BLaER1 (cell line): ENCODE results near the gene DAGLA.

Experiments used
- H3K27ac ChIP-seq: shearing (Covaris generic); formaldehyde crosslinking; 2 replicates; pipeline ENCODE4 v1.8.1; 2022
- H3K27me3 ChIP-seq: shearing (Covaris generic); formaldehyde crosslinking; 2 replicates; pipeline ENCODE4 v1.8.1; 2022
- H3K36me3 ChIP-seq: shearing (Covaris generic); formaldehyde crosslinking; 2 replicates; pipeline ENCODE4 v1.8.1; 2022
- H3K4me1 ChIP-seq: shearing (Covaris generic); formaldehyde crosslinking; 2 replicates; pipeline ENCODE4 v1.8.1; 2022
- H3K4me2 ChIP-seq: shearing (Covaris generic); formaldehyde crosslinking; 2 replicates; pipeline ENCODE4 v1.8.1; 2022
- H3K4me3 ChIP-seq: shearing (Covaris generic); formaldehyde crosslinking; 2 replicates; pipeline ENCODE4 v1.8.1; 2022
- H3K9ac ChIP-seq: shearing (Covaris generic); formaldehyde crosslinking; 2 replicates; pipeline ENCODE4 v1.8.1; 2022
- H3K9me3 ChIP-seq: shearing (Covaris generic); formaldehyde crosslinking; 2 replicates; pipeline ENCODE4 v1.8.1; 2022
- H4K20me1 ChIP-seq: shearing (Covaris generic); formaldehyde crosslinking; 2 replicates; pipeline ENCODE4 v1.8.1; 2022
- Cebpa-rat ChIP-seq: shearing (Covaris generic); IDR thresholded peaks from 2 replicates; pipeline ENCODE4 v1.8.1; 2022

Gene DAGLA

GRCh38 chr11:61731952-61732675 is 51.9 kb downstream of the DAGLA start:
- Histone ChIP-seq H3K4me1 (peaks cover 17% of the 10 kb centered on the region), H3K4me2 (no peak overlapping the region), H3K9ac (no peak overlapping the region), H4K20me1 (no peaks in the 10 kb centered on the region), H3K9me3 (no peaks in the 10 kb centered on the region), H3K4me3 (no peak overlapping the region), H3K27me3 (no peaks in the 10 kb centered on the region), H3K27ac (no peak overlapping the region), H3K36me3 (no peaks in the 10 kb centered on the region)
- no peak for TF ChIP-seq Cebpa-rat

- Histone ChIP-seq H3K27me3 (no peaks in the 10 kb centered on the region), H3K4me3 (no peak overlapping the region), H4K20me1 (no peaks in the 10 kb centered on the region), H3K36me3 (no peaks in the 10 kb centered on the region), H3K4me2 (no peak overlapping the region), H3K9me3 (no peaks in the 10 kb centered on the region), H3K9ac (no peak overlapping the region), H3K4me1 (peaks cover 17% of the 10 kb centered on the region), H3K27ac (no peak overlapping the region)
- TF ChIP-seq Cebpa-rat, result no peak
Observed at GRCh38 chr11:61732705-61733104, 52.5 kb downstream of the DAGLA start.

- H3K4me2 ChIP-seq, result no peak overlapping the region
Observed at GRCh38 chr11:61733120-61733978, 53.2 kb downstream of the DAGLA start.

GRCh38 chr11:61734767-61735166 is 54.6 kb downstream of the DAGLA start:
- no peak overlapping the region for H3K27ac ChIP-seq
- no peaks in the 10 kb centered on the region for H3K9me3 ChIP-seq
- H3K36me3 ChIP-seq, result no peaks in the 10 kb centered on the region
- H3K4me1 ChIP-seq, result peaks cover 2% of the 10 kb centered on the region; the same call in 1 of the 2 replicates
- no peaks in the 10 kb centered on the region for H4K20me1 ChIP-seq
- H3K9ac ChIP-seq, result no peak overlapping the region
- no peak overlapping the region for H3K4me2 ChIP-seq
- no peak for TF ChIP-seq Cebpa-rat
- no peak overlapping the region for H3K4me3 ChIP-seq
- H3K27me3 ChIP-seq, result no peaks in the 10 kb centered on the region

More at GRCh38 chr11:61733120-61733978, 53.2 kb downstream of the DAGLA start:
- Histone ChIP-seq H3K36me3 (no peaks in the 10 kb centered on the region), H4K20me1 (no peaks in the 10 kb centered on the region), H3K4me1 (peaks cover 10% of the 10 kb centered on the region), H3K9ac (0 out of 2 replicates have a peak overlapping the region, but pooled peaks have one; percentile 15), H3K27me3 (no peaks in the 10 kb centered on the region), H3K9me3 (no peaks in the 10 kb centered on the region), H3K4me3 (no peak overlapping the region), H3K27ac (no peak overlapping the region)
- TF ChIP-seq Cebpa-rat, result no peak

GRCh38 chr11:61735391-61735790 is 55.2 kb downstream of the DAGLA start:
- Histone ChIP-seq H3K4me2 (no peak overlapping the region), H3K27me3 (no peaks in the 10 kb centered on the region), H3K4me3 (no peak overlapping the region), H3K9me3 (no peaks in the 10 kb centered on the region), H4K20me1 (no peaks in the 10 kb centered on the region), H3K36me3 (no peaks in the 10 kb centered on the region), H3K9ac (no peak overlapping the region), H3K27ac (no peak overlapping the region), H3K4me1 (peaks cover 8% of the 10 kb centered on the region; the same call in 1 of the 2 replicates)
- no peak for TF ChIP-seq Cebpa-rat

GRCh38 chr11:61736310-61736709 is 56.1 kb downstream of the DAGLA start:
- no peak overlapping the region for H3K27ac ChIP-seq
- no peak for TF ChIP-seq Cebpa-rat
- no peak overlapping the region for H3K9ac ChIP-seq
- peaks cover 8% of the 10 kb centered on the region; the same call in 1 of the 2 replicates for H3K4me1 ChIP-seq
- no peaks in the 10 kb centered on the region for H3K36me3 ChIP-seq
- H3K27me3 ChIP-seq, result no peaks in the 10 kb centered on the region
- H3K4me3 ChIP-seq, result no peak overlapping the region
- no peaks in the 10 kb centered on the region for H3K9me3 ChIP-seq
- no peaks in the 10 kb centered on the region for H4K20me1 ChIP-seq
- H3K4me2 ChIP-seq, result no peak overlapping the region

GRCh38 chr11:61737131-61737530 is 56.9 kb downstream of the DAGLA start:
- no peak for TF ChIP-seq Cebpa-rat
- H3K36me3 ChIP-seq, result no peaks in the 10 kb centered on the region

GRCh38 chr11:61737636-61738386 is 57.6 kb downstream of the DAGLA start:
- H3K9ac ChIP-seq, result no peak overlapping the region
- H3K9me3 ChIP-seq, result no peaks in the 10 kb centered on the region
- no peak overlapping the region for H3K4me3 ChIP-seq
- H3K4me1 ChIP-seq, result peaks cover 14% of the 10 kb centered on the region
- no peak for TF ChIP-seq Cebpa-rat
- H3K27ac ChIP-seq, result no peak overlapping the region
- H4K20me1 ChIP-seq, result no peaks in the 10 kb centered on the region
- no peaks in the 10 kb centered on the region for H3K36me3 ChIP-seq
- H3K4me2 ChIP-seq, result no peak overlapping the region
- H3K27me3 ChIP-seq, result no peaks in the 10 kb centered on the region

More at GRCh38 chr11:61737131-61737530, 56.9 kb downstream of the DAGLA start:
- no peaks in the 10 kb centered on the region for H3K27me3 ChIP-seq
- peaks cover 10% of the 10 kb centered on the region for H3K4me1 ChIP-seq
- no peak overlapping the region for H3K4me2 ChIP-seq
- H3K9me3 ChIP-seq, result no peaks in the 10 kb centered on the region
- no peak overlapping the region for H3K9ac ChIP-seq
- no peak overlapping the region for H3K27ac ChIP-seq
- no peak overlapping the region for H3K4me3 ChIP-seq
- H4K20me1 ChIP-seq, result no peaks in the 10 kb centered on the region

- Histone ChIP-seq H3K27me3 (no peaks in the 10 kb centered on the region), H3K9ac (no peak overlapping the region), H3K4me1 (peaks cover 14% of the 10 kb centered on the region), H3K4me2 (no peak overlapping the region), H4K20me1 (no peaks in the 10 kb centered on the region), H3K36me3 (no peaks in the 10 kb centered on the region), H3K4me3 (no peak overlapping the region), H3K9me3 (no peaks in the 10 kb centered on the region), H3K27ac (no peak overlapping the region)
- TF ChIP-seq Cebpa-rat, result no peak
Observed at GRCh38 chr11:61738776-61739175, 58.6 kb downstream of the DAGLA start.
